HUDEP-2 (cell line): ENCODE results near the gene PSMB7.
A peak's percentile ranks its signal among the peaks of the same experiment; 100 is the strongest.

Source experiments
- DNase-seq, 76 experiments: peaks; one replicate each; lab custom pipeline; 2025; ENCODE audit not compliant: unreplicated experiment in 76 of 76; lab: John Stamatoyannopoulos, UW

PSMB7 gene

GRCh38 chr9:124412228-124412575 is 3.0 kb downstream of the PSMB7 start:
- no peak for DNase-seq

GRCh38 chr9:124411514-124412227 is 3.6 kb downstream of the PSMB7 start:
- no peak for DNase-seq

GRCh38 chr9:124410321-124410913 is 4.8 kb downstream of the PSMB7 start:
- no peak for DNase-seq

DNA sequence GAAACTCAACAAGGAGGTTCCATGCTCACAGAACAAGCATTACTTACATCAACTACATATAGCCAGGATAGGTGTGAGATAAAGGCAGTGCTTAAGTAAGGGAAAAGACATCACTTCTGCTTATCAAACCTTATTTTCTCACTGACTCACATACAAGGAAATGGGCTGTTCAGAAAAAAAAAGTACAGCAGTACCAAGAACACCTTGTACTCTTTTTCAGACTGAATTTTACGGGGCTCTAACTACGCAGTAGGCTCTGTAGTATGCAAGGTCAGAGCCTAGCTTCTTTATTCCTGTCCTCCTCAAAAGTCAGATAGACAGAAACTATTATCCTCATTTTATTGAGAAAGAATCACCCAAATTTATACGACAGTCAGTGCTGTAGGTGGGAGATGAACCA is 5.8 kb downstream of the PSMB7 start:
- DNase-seq: no peak

DNA sequence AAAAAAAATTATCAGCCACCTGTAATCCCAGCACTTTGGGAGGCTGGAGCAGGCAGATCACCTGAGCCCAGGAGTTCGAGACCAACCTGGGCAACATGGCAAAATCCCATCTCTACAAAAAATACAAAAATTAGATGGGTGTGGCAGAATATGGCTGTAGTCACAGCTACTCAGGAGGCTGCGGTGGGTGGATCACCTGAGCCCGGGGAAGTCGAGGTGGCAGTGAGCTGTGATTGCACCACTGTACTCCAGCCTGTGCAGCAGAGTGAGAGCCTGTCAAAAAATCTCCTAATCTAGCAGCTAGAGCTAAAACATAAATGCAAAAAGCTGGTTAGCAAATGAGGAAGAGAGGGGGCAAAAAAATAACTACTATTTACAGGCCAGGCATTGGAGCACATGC is 12.0 kb downstream of the PSMB7 start:
- no peak for DNase-seq

DNA sequence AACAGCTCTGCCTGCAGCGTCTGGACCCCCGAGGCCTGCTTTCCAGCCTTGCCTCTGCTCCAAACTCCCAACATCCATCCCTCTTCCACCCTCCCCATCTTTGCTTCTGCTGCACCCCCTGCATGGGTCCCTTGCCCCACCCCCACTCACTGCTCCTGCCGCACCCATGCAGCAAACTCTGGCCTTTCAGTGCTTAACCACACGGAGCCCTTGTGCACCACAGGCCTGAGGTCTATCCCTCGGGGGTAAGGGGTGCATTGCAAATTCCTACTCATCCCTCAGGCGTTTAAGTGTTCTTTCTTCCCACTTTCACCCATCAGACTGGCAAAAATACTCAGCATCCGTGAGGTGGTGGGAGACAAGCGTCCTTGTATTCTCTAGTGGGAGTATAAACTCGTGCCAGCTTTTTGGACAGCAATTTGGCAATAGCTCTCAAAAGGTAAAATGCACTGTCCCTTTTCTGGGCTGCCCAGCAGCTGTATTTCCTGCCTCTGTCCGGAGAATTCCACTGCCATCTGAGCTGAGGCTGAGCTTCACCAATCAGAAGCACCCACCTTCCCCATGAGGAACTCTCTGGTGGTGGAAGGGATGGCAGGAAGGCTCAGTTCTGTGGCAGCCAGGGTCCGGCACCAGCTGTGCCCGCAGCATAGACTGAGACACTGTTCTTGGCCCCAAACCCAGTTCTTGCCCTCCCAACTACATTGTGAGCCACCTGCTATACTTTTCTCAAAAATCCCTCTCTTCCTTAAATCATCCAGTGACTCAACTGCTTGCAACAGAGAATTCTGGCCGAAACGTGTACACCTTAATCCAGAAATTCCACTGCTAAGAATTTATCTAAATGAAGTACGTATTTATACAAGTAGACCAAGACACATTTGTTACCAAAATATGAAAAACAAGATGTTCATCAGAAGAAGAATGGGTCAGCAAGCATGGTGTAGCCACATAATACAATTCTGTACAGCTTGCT is 15.0 kb downstream of the PSMB7 start:
- DNase-seq: no peak

DNA sequence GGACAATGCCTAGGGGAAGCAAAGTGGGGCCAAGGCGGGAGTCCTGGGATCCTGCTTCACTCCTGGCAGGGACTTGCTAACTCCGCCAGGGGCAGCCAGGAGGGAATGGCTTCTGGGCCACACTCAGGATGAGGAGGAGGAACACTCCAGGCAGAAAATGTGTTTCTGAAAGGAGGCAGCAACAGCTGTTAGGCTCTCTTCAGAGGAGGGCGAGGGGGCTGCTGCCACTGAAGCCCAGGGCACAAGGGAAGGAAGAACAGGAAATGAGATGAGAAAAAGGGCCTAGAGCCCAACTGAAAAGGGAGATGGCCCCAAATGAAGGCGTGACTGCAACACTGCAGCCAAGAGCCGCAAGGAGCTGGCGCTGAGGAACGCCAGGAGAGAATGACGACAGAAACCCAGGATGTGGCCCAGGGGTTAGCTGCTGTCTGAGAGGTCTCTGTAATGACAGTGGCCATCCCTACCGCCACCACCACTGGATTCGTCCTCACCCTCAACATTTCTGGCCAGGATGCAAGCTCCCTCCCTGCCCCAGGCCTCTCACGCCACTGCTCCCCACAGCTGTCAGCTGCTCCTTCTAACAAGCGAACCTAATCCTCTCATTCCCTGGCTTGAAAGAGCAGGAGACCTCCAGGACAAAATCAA is 15.8 kb downstream of the PSMB7 start:
- DNase-seq: no peak

DNA sequence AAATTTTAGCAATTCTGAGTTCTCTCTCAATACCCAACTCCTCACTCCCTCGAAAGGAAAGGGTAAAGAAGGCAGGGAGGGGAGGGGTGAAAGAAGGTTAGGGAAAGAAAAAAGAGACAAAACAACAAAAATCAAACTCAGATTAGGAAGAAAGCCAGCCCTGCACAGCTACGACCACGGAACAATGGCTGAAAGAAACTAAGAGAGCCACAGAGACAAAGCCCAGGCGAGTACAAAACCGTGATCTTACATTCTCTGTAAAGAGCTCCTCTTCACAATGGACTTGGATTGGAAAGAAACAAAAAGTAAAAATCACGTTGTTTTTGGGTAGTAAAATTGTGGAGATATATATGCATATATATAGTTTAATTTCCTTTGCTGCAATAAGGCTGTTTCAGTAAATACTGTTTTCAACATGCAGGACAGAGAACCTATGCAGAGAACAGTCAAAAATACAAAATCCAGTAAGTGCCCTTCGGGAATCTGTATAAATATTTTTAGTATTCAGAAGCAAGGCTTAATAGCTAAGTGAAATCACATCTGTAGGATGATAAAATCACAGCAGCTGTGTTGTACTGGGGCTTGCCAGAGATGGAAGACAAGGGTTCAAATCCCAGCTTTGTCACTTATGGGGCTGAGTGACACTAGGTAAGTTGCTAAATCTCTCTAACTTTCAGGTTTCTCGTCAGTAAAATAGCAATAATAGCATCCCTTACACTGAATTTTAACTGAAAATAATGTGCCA is 16.9 kb downstream of the PSMB7 start:
- DNase-seq: no peak

DNA sequence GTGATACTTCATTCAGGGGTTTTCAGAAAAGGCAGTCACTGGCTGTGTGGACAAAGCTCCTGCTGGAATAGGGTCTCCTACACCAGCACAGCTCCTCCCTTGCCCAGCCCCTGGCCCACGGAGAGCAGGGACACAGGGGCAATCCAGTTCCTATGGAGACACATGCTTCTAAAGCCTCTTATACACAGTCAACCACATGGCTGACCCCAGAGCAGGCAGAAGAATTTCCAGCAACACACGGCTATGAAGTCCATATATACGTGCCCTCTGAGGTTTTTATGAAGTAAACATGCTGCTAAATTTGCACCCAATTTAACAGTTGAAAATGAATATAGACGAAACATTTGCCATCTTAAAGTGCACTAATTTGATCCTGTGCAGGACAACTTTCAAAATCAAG is 19.4 kb downstream of the PSMB7 start:
- DNase-seq: no peak

DNA sequence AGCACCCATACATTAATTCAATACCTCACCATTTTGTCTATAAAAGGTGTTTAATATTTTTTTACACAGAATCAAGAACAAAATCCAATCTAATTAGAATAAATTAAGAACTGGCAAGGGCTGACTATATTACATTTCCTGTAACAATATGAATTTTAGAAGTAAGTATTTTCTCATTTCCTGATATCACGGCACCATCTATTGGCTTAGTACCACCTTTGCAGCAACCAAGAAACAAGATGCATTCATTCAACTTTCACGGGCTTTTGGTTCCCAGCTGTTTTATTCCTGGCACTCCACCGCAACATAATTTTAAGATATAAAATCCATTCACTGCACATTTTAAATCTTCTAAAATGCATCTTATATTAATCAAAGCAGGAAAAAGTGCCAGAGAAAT is 20.6 kb downstream of the PSMB7 start:
- no peak for DNase-seq

GRCh38 chr9:124394167-124394566 is 21.1 kb downstream of the PSMB7 start:
- peak in 1 of 76 experiments; percentile 3 for DNase-seq

DNA sequence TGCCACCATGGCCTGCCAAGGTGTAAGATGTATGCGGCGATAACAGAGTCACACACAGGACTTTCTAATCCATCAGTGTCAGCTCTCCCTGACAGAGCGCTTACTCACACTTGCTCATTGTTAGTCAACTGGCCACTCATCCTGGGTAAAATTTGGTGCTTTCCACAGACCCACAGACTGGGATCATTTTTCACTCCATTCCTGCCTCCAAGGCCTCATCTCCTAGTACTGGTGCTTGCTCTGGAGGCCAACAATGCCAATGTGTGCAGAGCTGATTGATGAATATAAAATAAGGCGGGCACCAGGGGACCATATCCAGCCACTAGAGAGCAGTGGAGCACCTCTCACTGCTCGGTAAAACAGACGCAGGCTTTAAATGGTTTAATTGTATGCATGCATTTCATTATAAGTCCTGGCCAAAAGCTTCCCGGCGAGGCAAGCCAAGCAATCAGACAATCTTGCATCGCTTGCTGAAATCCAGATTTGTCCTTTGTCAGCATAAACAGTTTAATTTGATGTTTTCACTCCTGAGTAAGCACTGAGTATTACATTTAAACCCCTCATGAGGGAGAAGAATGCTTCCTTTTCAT is 22.3 kb downstream of the PSMB7 start:
- DNase-seq: peak in 4 of 76 experiments; percentile 3 to 13 (median 9)

GRCh38 chr9:124392254-124392870 is 22.9 kb downstream of the PSMB7 start:
- DNase-seq: no peak

DNA sequence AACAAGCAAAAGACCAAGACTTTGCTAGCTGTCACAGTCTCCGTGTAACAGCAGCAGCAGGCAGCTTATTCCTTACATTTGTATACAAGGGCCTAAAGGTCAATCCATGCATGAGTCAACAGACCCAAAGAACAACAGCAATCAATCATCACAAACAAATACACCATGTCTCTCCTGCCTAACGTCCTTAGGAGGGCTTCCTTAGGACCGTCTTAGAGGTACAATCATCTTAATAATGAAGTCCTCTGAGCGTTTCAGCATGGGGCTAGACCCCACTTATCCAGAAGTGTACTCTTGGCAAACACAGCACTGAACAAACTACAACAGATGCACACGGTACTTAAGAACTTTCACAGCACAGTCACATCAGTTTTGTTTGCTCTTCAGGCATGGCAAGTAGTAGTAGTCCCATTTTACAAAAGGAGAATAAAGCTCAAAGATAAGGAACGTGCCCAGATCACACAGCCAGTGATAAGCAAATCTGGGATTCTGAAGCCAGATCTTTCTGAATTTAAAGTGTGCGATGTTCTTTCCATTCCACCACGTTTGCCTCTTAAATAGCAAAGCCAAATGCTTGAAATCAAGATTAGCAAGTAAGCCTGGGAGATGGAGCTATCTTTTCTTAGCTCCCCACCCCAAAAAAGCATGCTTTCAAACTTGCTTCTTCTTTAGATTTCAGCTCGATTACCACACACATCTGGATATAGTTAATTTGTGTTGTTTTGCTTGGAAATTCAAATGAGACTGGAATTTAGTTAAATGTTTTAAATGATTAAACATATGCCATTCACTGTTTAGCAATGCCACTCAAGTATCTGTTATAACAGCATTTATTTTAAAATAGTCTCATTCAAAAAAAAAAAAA is 24.2 kb downstream of the PSMB7 start:
- DNase-seq: no peak

DNA sequence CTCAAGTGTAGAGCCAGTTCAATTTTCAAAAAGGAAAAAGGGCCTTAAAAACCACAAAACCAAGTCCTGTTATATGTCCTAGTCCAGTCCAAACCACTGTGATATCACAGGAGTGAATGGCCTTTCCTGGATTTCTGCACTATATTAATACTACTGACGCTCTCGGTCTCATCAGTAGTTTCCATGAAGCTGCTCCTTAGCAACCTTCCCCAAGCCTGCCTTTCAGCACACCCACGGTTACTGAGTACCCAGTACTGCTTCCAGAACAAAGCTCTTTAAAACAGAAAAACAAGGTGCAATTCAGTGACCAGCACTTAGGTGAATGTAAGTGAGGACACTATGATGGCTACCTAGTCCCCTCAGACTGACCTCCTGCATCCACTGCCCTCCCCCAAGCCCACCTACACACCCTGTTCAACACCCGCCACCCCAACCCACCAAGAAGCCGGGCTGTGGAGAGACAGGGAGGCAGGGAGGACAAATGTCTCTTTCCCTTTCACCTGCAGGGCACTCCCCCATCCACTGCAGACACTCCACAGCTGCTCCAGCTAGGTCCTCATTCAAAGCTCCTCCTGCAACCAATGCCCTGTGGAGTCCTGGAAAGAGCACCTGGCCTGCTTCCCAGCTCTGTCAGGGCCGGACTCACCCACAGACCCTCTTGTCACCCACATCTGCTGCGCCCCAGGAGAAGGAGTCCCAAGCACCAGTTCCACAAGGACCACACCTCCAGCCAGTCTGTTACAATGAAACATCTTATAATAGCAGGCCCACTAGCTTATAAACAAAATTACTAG is 25.9 kb downstream of the PSMB7 start:
- DNase-seq: no peak

DNA sequence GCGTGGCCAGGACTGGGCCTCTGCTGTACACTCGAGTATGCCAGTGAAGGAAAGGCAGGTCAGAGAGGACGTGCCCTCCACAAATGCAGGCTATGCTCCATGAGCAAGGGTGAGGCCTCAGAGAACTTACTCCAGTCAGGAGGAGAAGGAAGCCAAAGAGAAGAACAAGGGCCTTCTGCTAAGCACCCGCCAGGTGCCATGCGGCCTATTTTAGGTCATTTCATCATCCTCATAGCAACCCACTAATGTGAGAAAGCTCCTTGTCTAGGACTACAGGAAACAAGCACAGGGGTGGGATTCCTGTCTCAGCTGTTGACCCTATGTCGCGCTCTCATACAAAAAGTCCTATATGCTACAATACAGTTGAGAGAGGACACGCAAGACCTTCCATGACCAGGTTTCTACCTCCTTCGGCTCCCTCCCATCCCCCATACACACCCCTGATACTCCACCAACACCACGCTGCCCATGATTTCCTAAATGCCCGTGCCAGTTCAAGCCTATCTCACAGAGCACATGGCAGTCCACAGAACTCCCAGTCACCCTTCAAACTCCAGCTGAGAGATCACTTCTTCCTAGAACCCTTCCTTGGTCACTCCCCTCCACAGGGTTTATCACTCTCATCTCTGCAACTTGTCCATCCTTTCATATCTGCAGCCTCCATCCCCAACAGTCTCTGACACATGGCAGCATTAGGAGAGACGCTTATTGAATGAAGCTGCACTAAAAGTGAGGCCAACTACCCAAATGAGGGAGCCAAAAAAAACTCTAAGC is 26.8 kb downstream of the PSMB7 start:
- peak in 64 of 76 experiments; percentile 10 to 82 (median 44) for DNase-seq

- DNase-seq: no peak
Measured at GRCh38 chr9:124386201-124386600, 29.0 kb downstream of the PSMB7 start.
